NCI-H2196 treated with DMSO at 0.1 percent for 48 hours (cell line): ENCODE data around the gene TEF.

ENCODE experiments used
- DNase-seq: peaks from one replicate; lab custom pipeline; 2025; ENCODE audit not compliant: unreplicated experiment; lab: John Stamatoyannopoulos, UW

Gene TEF

GRCh38 chr22:41447435-41448188 is 65.9 kb downstream of the TEF start:
- DNase-seq, result peak; percentile 35

GRCh38 chr22:41448189-41448808 is 66.6 kb downstream of the TEF start:
- peak; percentile 97 for DNase-seq
